Kasumi-1 (cell line): Measurements from ENCODE around the gene CMBL.
"Not testable (repeated sequence)": the region's sequence is repeated elsewhere in the genome, so short reads cannot be mapped to it uniquely, and the experiment has no call there.

Experiments
- DNase-seq, 2 experiments: peaks; one replicate each; lab custom pipeline; 2025; lab: John Stamatoyannopoulos, UW

CMBL gene

GRCh38 chr5:10257870-10258269 lies 49.8 kb downstream of the CMBL start:
- no peak for DNase-seq

- no peak for DNase-seq
These were observed 53.0 kb downstream of the CMBL start for GRCh38 chr5:10254686-10255085.

- DNase-seq: no peak
These were observed 54.3 kb downstream of the CMBL start for GRCh38 chr5:10253390-10253789.

- peak; percentile 23 to 27 for DNase-seq
These were observed 56.3 kb downstream of the CMBL start for GRCh38 chr5:10251405-10251804.

- DNase-seq: peak; percentile 41 to 57
These were observed 56.9 kb downstream of the CMBL start for GRCh38 chr5:10250806-10251276.

- DNase-seq: peak; percentile 98
These were observed 57.5 kb downstream of the CMBL start, which contains the start of gene CCT5 for GRCh38 chr5:10249948-10250805. Gene CCT5 (plus strand): TSS chr5:10250280. CDS start chr5:10250341, 61 bp downstream.

- peak; percentile 8 to 26 for DNase-seq
These were observed 59.1 kb downstream of the CMBL start for GRCh38 chr5:10248378-10249260.

- not testable (repeated sequence) for DNase-seq
These were observed 60.5 kb downstream of the CMBL start for GRCh38 chr5:10247217-10247616.

- no peak for DNase-seq
These were observed 60.9 kb downstream of the CMBL start for GRCh38 chr5:10246761-10247160.

GRCh38 chr5:10244342-10244944 lies 63.3 kb downstream of the CMBL start:
- no peak for DNase-seq

- no peak for DNase-seq
These were observed 64.0 kb downstream of the CMBL start for GRCh38 chr5:10243660-10244240.

- no peak for DNase-seq
These were observed 72.4 kb downstream of the CMBL start for GRCh38 chr5:10235350-10235749.

- peak in 1 of 2 experiments; percentile 1 for DNase-seq
These were observed 74.2 kb downstream of the CMBL start for GRCh38 chr5:10233505-10233904.

- DNase-seq: no peak
These were observed 74.7 kb downstream of the CMBL start for GRCh38 chr5:10233011-10233410.

GRCh38 chr5:10232386-10232785 lies 75.3 kb downstream of the CMBL start:
- DNase-seq: no peak

- DNase-seq: no peak
These were observed 78.2 kb downstream of the CMBL start for GRCh38 chr5:10229306-10230048.

GRCh38 chr5:10228288-10228687 lies 79.4 kb downstream of the CMBL start:
- DNase-seq: no peak
